NB4 (cell line): Measurements from ENCODE around the gene DNAJC13.

Experiments
- CTCF ChIP-seq: IDR thresholded peaks from one replicate; pipeline ENCODE4 v1.5.1; 2012; ENCODE audit warnings: low read depth, low read length
- MYC ChIP-seq: IDR thresholded peaks from 2 replicates; pipeline ENCODE4 v1.6.1; 2011; ENCODE audit warnings: low read depth, low read length
- TF ChIP-seq, protein P1 (sequence below): IDR thresholded peaks from 2 replicates; pipeline ENCODE4 v1.6.1; 2011; ENCODE audit warnings: low read depth, low read length

GRCh38 chr3:132509096-132509495, 91.8 kb downstream of the DNAJC13 start:
- TF ChIP-seq MYC (no peak), CTCF (no peak)
- TF ChIP-seq, protein P1, sequence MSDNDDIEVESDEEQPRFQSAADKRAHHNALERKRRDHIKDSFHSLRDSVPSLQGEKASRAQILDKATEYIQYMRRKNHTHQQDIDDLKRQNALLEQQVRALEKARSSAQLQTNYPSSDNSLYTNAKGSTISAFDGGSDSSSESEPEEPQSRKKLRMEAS = no peak
